Kidney (tissue), 14 donors: Measurements from ENCODE around the gene EGF. TPM values are rescaled to one million over a fixed set of nuclear protein-coding genes. Genes with fewer than 3 reads are reported as not detected.

Experiments
- DNase-seq, 5 donors: peaks; one replicate each; pipeline ENCODE4 v3.0.0-alpha.2; 2013 to 2020
- FAIRE-seq: peaks from 2 replicates; lab custom pipeline; 2012; peaks lifted over from hg19 to GRCh38; lab: Jason Lieb, UNC
- H3K27ac ChIP-seq, 2 donors: one replicate each; pipeline ENCODE4 v1.7.0; 2013; ENCODE audit warnings: low read depth in 2 of 2, low read length in 2 of 2, inconsistent platforms in 1 of 2
- H3K27me3 ChIP-seq: one replicate; pipeline ENCODE4 v1.7.1; 2013; ENCODE audit warnings: low read length, inconsistent platforms; ENCODE audit not compliant: control insufficient read depth, insufficient read depth
- H3K36me3 ChIP-seq, 3 donors: one replicate each; pipeline versions ENCODE4 v1.7.0 to v1.7.1; 2013; ENCODE audit warnings: low read length in 3 of 3, control low read depth in 1 of 3, inconsistent platforms in 1 of 3; ENCODE audit not compliant: insufficient read depth in 3 of 3, control insufficient read depth in 2 of 3
- H3K4me1 ChIP-seq, 3 donors: one replicate each; pipeline versions ENCODE4 v1.7.0 to v1.7.1; 2013; ENCODE audit warnings: low read length in 3 of 3, inconsistent platforms in 1 of 3, low read depth in 1 of 3; ENCODE audit not compliant: control insufficient read depth in 2 of 3, insufficient read depth in 2 of 3
- H3K4me3 ChIP-seq, 3 donors: one replicate each; pipeline versions ENCODE4 v1.7.0 to v1.8.1; 2013; ENCODE audit warnings: low read length in 3 of 3, control low read depth in 1 of 3, inconsistent platforms in 1 of 3
- H3K9ac ChIP-seq, 3 donors: one replicate each; pipeline versions ENCODE4 v1.7.0 to v1.7.1; 2013; ENCODE audit warnings: low read length in 3 of 3, control low read depth in 1 of 3, inconsistent platforms in 1 of 3
- H3K9me3 ChIP-seq, 3 donors: one replicate each; pipeline versions ENCODE4 v1.7.0 to v1.7.1; 2013; ENCODE audit warnings: low read length in 3 of 3, control low read depth in 1 of 3, inconsistent platforms in 1 of 3; ENCODE audit not compliant: control insufficient read depth in 2 of 3, insufficient read depth in 1 of 3
- intact Hi-C: fragments of 100-400 bp; cut with DNase I; formaldehyde crosslinking; loops from one replicate; pipeline ENCODE4 v1.11.1; 2022
- polyA plus RNA-seq: library from polyadenylated mRNA; stranded (reverse); fragments of 350-450 nt; fragmentation: Illumina TruSeq; extraction: RNeasy Lipid Tissue Mini Kit (QIAGEN cat#74804); gene quantifications from one replicate; pipeline ENCODE4 v1.2.3, GENCODE V29; 2014; ENCODE audit warnings: low read depth, low replicate concordance; ENCODE audit not compliant: insufficient read depth
- total RNA-seq: library from RNA; stranded (reverse); fragmentation: NEBNext Ultra II Directional; extraction: Animal tissue kit (Norgen Biotek cat#: 25700); gene quantifications from one replicate; pipeline ENCODE4 v1.2.1, GENCODE V29; 2021
- TF ChIP-seq, protein P1 (sequence below): IDR thresholded peaks from 3 replicates; pipeline ENCODE4 v1.5.1; 2012; ENCODE audit warnings: mild to moderate bottlenecking, moderate library complexity, borderline replicate concordance; ENCODE audit not compliant: insufficient read depth; ENCODE audit errors: extremely low read depth
- donor health status: control.
- donor health status: control.
- donor health status: control.
- donor health status: control.
- donor health status: control.
- donor health status: DM: yes; HTN: yes; CAD: no.
- donor health status: Normal renal cell carcinoma (clear cell type).

Gene EGF
- total and polyA plus RNA-seq, 2 donors from 2014 or later: 3.3 to 72.8 TPM

DNA sequence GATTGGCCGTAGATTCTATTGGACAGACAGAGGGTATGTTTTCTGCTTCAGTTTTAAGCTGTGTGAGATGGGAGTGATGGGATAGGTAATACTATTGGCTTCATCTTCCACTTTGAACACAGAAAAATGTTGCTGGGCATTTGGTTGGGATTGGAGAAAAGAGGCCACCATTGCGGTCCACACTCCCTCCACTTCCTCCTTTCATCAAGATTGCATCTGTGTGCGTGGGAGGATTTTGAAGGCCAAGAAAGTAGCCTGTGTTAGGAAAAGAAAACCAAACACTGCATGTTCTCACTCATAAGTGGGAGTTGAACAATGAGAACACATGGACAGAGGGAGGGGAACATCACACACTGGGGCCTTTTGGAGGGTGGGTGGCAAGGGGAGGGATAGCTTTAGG, 56.4 kb downstream of the EGF start:
- Histone ChIP-seq H3K4me3 (no peak overlapping the region), H3K36me3 (peaks cover 0 to 11% (median 2%) of the 10 kb centered on the region in 3 donors), H3K27me3 (no peaks in the 10 kb centered on the region), H3K9ac (no peak overlapping the region), H3K9me3 (no peaks in the 10 kb centered on the region), H3K4me1 (no peaks in the 10 kb centered on the region), H3K27ac (no peak overlapping the region)
- TF ChIP-seq, protein P1, sequence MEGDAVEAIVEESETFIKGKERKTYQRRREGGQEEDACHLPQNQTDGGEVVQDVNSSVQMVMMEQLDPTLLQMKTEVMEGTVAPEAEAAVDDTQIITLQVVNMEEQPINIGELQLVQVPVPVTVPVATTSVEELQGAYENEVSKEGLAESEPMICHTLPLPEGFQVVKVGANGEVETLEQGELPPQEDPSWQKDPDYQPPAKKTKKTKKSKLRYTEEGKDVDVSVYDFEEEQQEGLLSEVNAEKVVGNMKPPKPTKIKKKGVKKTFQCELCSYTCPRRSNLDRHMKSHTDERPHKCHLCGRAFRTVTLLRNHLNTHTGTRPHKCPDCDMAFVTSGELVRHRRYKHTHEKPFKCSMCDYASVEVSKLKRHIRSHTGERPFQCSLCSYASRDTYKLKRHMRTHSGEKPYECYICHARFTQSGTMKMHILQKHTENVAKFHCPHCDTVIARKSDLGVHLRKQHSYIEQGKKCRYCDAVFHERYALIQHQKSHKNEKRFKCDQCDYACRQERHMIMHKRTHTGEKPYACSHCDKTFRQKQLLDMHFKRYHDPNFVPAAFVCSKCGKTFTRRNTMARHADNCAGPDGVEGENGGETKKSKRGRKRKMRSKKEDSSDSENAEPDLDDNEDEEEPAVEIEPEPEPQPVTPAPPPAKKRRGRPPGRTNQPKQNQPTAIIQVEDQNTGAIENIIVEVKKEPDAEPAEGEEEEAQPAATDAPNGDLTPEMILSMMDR: no peak
- FAIRE-seq (no peak), DNase-seq (no peak)
- intact Hi-C loops: no loop called here

- Histone ChIP-seq H3K4me1 (no peaks in the 10 kb centered on the region), H3K27me3 (no peaks in the 10 kb centered on the region), H3K9ac (no peak overlapping the region), H3K36me3 (peaks cover 0 to 11% (median 2%) of the 10 kb centered on the region in 3 donors), H3K9me3 (no peaks in the 10 kb centered on the region), H3K27ac (no peak overlapping the region), H3K4me3 (no peak overlapping the region)
- DNase-seq: peak in 1 of 5 donors; percentile 33
- TF ChIP-seq, protein P1: no peak
- FAIRE-seq: no peak
- intact Hi-C loops: loop anchor here (5.0 kb wide), 1 partner anchor 543 kb away; no protein-coding TSS in a partner anchor
Measured at GRCh38 chr4:109969919-109970318, 57.2 kb downstream of the EGF start.

GRCh38 chr4:109972786-109973528, 60.3 kb downstream of the EGF start:
- peaks cover 0 to 11% (median 2%) of the 10 kb centered on the region in 3 donors for H3K36me3 ChIP-seq
- intact Hi-C loops: loop anchor here (5.0 kb wide), 1 partner anchor 546 kb away; no protein-coding TSS in a partner anchor
- no peak for DNase-seq
- TF ChIP-seq, protein P1: no peak
- FAIRE-seq: no peak
- H3K9ac ChIP-seq: no peak overlapping the region
- H3K27me3 ChIP-seq: no peaks in the 10 kb centered on the region
- no peaks in the 10 kb centered on the region for H3K9me3 ChIP-seq
- no peak overlapping the region for H3K4me3 ChIP-seq
- H3K27ac ChIP-seq: no peak overlapping the region
- H3K4me1 ChIP-seq: no peaks in the 10 kb centered on the region
